GM12874 (cell line): ENCODE measurements around the gene AFDN.

Experiments used
- CTCF ChIP-seq: IDR thresholded peaks from 2 replicates; pipeline ENCODE4 v1.5.1; 2011; ENCODE audit warnings: low read depth, mild to moderate bottlenecking, control low read depth, low read length, moderate library complexity; ENCODE audit not compliant: insufficient read depth

Gene AFDN

GRCh38 chr6:167977717-167978467 lies 151.2 kb downstream of the AFDN start:
- no peak for TF ChIP-seq CTCF

GRCh38 chr6:167978607-167979006 lies 151.9 kb downstream of the AFDN start:
- no peak for TF ChIP-seq CTCF

GRCh38 chr6:167979436-167980139 lies 152.9 kb downstream of the AFDN start:
- no peak for TF ChIP-seq CTCF

GRCh38 chr6:167980911-167981580 lies 154.3 kb downstream of the AFDN start:
- TF ChIP-seq CTCF = no peak

- no peak for TF ChIP-seq CTCF
Measured at GRCh38 chr6:167981916-167982462, 155.3 kb downstream of the AFDN start.

- no peak for TF ChIP-seq CTCF
Measured at GRCh38 chr6:167984144-167984719, 157.5 kb downstream of the AFDN start.
